Muscle of leg (tissue), 9 donors: ENCODE data around the gene ISLR2. TPM values are rescaled to one million over a fixed set of nuclear protein-coding genes. Genes with fewer than 3 reads are reported as not detected.

Source experiments
- polyA plus RNA-seq, 8 donors: library from polyadenylated mRNA; unstranded; fragments of 120-200 nt; gene quantifications; one replicate each; pipeline versions ENCODE4 v1.2.1 to v1.2.3, GENCODE V29; 2013; ENCODE audit warnings: inconsistent platforms in 1 of 8, low replicate concordance in 1 of 8; ENCODE audit not compliant: insufficient read length in 8 of 8, insufficient read depth in 1 of 8
- total RNA-seq: library from RNA; stranded (reverse); fragments of 120-200 nt; gene quantifications from one replicate; pipeline ENCODE4 v1.2.4, GENCODE V29; 2013

The ISLR2 gene
- total and polyA plus RNA-seq, 9 donors = 1.4 to 5.8 (median 3.7) TPM

Other genes with a start within 250 kb of the ISLR2 start
- 20.0 TPM for gene LOXL1, start 204.1 kb upstream of the ISLR2 start, total RNA-seq
- gene LOXL1, start 204.1 kb upstream of the ISLR2 start, polyA plus RNA-seq = 10 to 100 TPM; 24.2 to 48.0 (median 34.8) TPM
- 40.2 TPM for gene STOML1, start 138.3 kb upstream of the ISLR2 start, total RNA-seq
- 10 to 100 TPM; 21.0 to 38.9 (median 32.6) TPM for gene STOML1, start 138.3 kb upstream of the ISLR2 start, polyA plus RNA-seq
- 15.2 TPM for gene PML, start 135.9 kb upstream of the ISLR2 start, total RNA-seq
- 10 to 100 TPM; 21.8 to 47.2 (median 32.6) TPM for gene PML, start 135.9 kb upstream of the ISLR2 start, polyA plus RNA-seq
- gene GOLGA6A, start 48.0 kb upstream of the ISLR2 start, total RNA-seq = 0.13 TPM
- gene GOLGA6A, start 48.0 kb upstream of the ISLR2 start, polyA plus RNA-seq = 1 to 10 TPM in 1 of 8 donors, under 1 TPM in 6, not detected in 1; 0.10 to 1.2 (median 0.31) TPM
- 82.3 TPM for gene ISLR, start 43.1 kb downstream of the ISLR2 start, total RNA-seq
- 100 to 1,000 TPM; 148 to 270 (median 197) TPM for gene ISLR, start 43.1 kb downstream of the ISLR2 start, polyA plus RNA-seq
- gene STRA6, start 72.2 kb downstream of the ISLR2 start, total RNA-seq = 0.40 TPM
- gene STRA6, start 72.2 kb downstream of the ISLR2 start, polyA plus RNA-seq = 1 to 10 TPM in 5 of 8 donors, under 1 TPM in 3; 0.57 to 2.0 (median 1.2) TPM
- gene CCDC33, start 105.7 kb downstream of the ISLR2 start, total RNA-seq = 0.04 TPM
- under 1 TPM in 5 of 8 donors, not detected in 3; 0.11 to 0.36 (median 0.30) TPM for gene CCDC33, start 105.7 kb downstream of the ISLR2 start, polyA plus RNA-seq
- 1.2 TPM for gene CYP11A1, start 237.1 kb downstream of the ISLR2 start, total RNA-seq
- 1 to 10 TPM; 1.7 to 3.6 (median 2.4) TPM for gene CYP11A1, start 237.1 kb downstream of the ISLR2 start, polyA plus RNA-seq